ENCODE data around the gene SYNDIG1. TPM values are rescaled to one million over a fixed set of nuclear protein-coding genes. Genes with fewer than 3 reads are reported as not detected.

Gene SYNDIG1
- total and polyA plus RNA-seq, 2 experiments from 2014 or later = 1.7 to 2.4 TPM

DNA sequence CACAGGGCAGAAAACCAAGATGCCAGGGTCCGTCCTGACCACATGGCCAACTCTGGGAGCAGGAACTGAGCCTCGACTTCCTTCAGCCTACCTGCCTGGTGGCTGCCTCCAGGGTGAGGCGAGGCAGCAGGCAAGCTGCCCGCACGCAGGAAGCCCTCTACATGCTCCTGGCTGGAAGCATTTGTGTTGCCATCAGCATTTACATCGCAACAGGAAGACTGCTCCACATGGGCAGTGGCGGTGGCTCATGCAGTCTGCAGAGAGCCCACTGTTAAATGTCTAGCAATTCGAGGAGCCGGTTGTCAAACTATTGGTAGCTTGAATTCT, 233.8 kb downstream of the SYNDIG1 start:
- TF ChIP-seq, protein P1, sequence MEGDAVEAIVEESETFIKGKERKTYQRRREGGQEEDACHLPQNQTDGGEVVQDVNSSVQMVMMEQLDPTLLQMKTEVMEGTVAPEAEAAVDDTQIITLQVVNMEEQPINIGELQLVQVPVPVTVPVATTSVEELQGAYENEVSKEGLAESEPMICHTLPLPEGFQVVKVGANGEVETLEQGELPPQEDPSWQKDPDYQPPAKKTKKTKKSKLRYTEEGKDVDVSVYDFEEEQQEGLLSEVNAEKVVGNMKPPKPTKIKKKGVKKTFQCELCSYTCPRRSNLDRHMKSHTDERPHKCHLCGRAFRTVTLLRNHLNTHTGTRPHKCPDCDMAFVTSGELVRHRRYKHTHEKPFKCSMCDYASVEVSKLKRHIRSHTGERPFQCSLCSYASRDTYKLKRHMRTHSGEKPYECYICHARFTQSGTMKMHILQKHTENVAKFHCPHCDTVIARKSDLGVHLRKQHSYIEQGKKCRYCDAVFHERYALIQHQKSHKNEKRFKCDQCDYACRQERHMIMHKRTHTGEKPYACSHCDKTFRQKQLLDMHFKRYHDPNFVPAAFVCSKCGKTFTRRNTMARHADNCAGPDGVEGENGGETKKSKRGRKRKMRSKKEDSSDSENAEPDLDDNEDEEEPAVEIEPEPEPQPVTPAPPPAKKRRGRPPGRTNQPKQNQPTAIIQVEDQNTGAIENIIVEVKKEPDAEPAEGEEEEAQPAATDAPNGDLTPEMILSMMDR (IDR thresholded peaks at IDR 0.05; ENCODE audit: low read depth, low read length) = no peak
- Histone ChIP-seq H3K9me3 (ENCODE audit: low read depth) (no peaks in the 10 kb centered on the region), H3K36me3 (no peaks in the 10 kb centered on the region), H3K4me1 (ENCODE audit: low read depth) (no peaks in the 10 kb centered on the region), H3K27me3 (peaks cover 5% of the 10 kb centered on the region), H3K4me3 (no peak overlapping the region), H3K27ac (no peak overlapping the region)
- no peak for DNase-seq (ENCODE audit: low read depth in 1 of 2, low spot score in 1 of 2)

GRCh38 chr20:24704899-24705298, 235.5 kb downstream of the SYNDIG1 start:
- no peaks in the 10 kb centered on the region for H3K9me3 ChIP-seq (ENCODE audit: low read depth)
- no peaks in the 10 kb centered on the region for H3K4me1 ChIP-seq (ENCODE audit: low read depth)
- H3K4me3 ChIP-seq = no peak overlapping the region
- H3K27me3 ChIP-seq = peaks cover 4% of the 10 kb centered on the region
- no peak overlapping the region for H3K27ac ChIP-seq
- no peak for DNase-seq (ENCODE audit: low read depth in 1 of 2, low spot score in 1 of 2)
- no peaks in the 10 kb centered on the region for H3K36me3 ChIP-seq
- TF ChIP-seq, protein P1 (IDR thresholded peaks at IDR 0.05; ENCODE audit: low read depth, low read length) = no peak

DNA sequence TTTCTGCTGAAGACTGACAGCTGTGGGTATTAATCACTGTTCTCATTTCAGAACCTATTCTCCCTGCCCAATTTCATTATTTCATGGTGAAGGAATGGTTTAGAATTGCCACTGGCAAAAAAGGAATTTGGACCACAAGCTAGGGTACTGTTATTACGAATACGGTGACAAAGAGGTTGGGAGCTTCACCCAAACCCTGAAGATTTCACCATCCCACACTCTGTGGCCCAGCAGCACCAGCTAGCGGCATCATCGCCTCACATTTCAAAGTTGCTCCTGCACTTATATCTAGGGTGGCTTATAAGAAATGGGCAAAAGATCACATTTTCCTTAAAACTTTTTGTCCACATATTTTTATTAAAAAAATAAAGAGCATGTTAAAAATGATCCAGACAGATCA, 236.1 kb downstream of the SYNDIG1 start:
- Histone ChIP-seq H3K27ac (no peak overlapping the region), H3K4me1 (ENCODE audit: low read depth) (no peaks in the 10 kb centered on the region), H3K27me3 (peaks cover 4% of the 10 kb centered on the region), H3K9me3 (ENCODE audit: low read depth) (no peaks in the 10 kb centered on the region), H3K4me3 (no peak overlapping the region), H3K36me3 (no peaks in the 10 kb centered on the region)
- DNase-seq (ENCODE audit: low read depth in 1 of 2, low spot score in 1 of 2) = no peak
- TF ChIP-seq, protein P1 (IDR thresholded peaks at IDR 0.05; ENCODE audit: low read depth, low read length) = no peak

DNA sequence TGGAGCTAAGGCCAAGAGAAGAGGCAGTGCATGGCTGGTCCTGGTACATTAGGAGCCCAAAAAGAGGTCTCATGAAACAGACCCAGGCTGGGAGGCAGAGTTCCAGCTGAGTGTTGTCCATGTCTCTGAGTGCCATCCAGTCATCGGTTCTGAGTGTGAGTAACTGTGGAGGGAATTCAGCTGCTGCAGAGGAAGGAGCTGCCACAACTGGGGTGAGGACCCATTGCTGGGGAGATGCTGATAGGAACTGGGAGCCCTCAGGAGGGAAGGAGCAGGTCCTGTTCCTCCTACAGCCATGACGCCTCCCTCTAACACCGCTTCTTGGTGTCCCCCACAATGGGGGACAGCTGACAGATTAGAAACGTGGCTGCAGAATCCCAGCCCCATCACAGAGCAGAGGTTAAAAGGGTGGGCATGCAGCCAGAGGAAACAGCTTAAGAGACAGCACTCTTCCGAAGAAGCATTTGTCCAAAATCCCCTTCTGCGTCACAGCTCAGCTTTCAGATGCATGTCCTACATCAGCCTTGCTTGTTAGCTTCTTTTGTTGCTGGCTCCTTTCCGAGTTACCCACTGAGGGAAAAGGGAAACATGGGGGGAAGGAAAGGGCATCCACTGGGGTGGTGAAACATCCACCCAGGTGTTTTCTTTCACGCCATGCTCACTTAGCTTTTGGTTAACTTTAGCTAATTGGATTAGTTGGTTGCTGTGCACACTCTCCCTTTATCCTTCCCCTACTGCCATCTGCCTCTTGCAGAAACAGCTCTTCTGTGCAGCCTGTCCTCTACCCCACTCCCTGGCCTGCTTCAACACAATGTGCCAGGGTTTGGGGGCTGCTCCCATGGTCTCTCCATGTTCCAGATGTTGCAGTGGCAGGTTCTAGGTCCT, 239.2 kb downstream of the SYNDIG1 start:
- no peak overlapping the region for H3K27ac ChIP-seq
- DNase-seq (ENCODE audit: low read depth in 1 of 2, low spot score in 1 of 2) = peak in 1 of 2 donors; percentile 12
- H3K4me1 ChIP-seq (ENCODE audit: low read depth) = no peaks in the 10 kb centered on the region
- H3K36me3 ChIP-seq = no peaks in the 10 kb centered on the region
- no peaks in the 10 kb centered on the region for H3K27me3 ChIP-seq
- H3K9me3 ChIP-seq (ENCODE audit: low read depth) = no peaks in the 10 kb centered on the region
- TF ChIP-seq, protein P1 (IDR thresholded peaks at IDR 0.05; ENCODE audit: low read depth, low read length) = no peak
- no peak overlapping the region for H3K4me3 ChIP-seq

Measured in cardiac muscle cell (in vitro differentiated cells and primary cell).